ENCODE results near the gene MED29. TPM values are rescaled to one million over a fixed set of nuclear protein-coding genes. Genes with fewer than 3 reads are reported as not detected.

Gene MED29
- total RNA-seq, 1 donor from 2014 or later, result 28.2 TPM

DNA sequence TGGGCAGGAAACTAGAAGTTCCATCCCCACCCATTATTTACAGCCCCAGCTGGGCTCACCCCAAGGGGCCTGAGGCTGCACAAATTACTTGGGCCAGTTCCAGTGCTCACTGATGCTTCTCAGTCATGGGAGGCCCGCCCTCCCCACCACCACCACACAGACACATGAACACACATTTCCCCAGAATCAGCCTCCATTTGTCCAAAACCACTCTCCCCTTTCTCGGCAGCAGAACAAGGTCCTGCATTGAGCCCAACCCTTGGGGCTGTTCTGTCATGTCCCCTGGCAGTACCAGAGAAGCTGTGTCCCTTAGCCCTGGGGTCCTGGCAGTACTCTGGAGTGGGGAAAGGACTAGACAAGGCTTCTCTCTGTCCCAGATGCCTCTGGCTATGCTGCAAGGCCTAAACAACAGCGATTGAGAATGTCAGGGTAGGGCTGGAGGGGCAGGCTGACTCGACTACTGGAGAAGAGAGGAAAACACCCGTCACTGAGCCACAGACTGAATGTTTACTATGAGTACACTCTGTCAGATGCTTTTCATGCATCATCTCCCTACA is 27.2 kb upstream of the MED29 start:
- Mint-ChIP-seq H3K36me3 (peaks cover 21% of the 10 kb centered on the region), H3K9me3 (no peaks in the 10 kb centered on the region), H3K4me1 (no peaks in the 10 kb centered on the region), H3K27me3 (ENCODE audit: insufficient read depth, low read depth) (peaks cover 4% of the 10 kb centered on the region), H3K4me3 (no peak overlapping the region), H3K27ac (peak overlapping the region; percentile 21)
- no peak overlapping the region for H3K27ac ChIP-seq
- no peak for DNase-seq (ENCODE audit: low spot score)
- H4K20me1 ChIP-seq (ENCODE audit: low read depth), result peaks cover 29% of the 10 kb centered on the region
- peaks cover 4% of the 10 kb centered on the region for H3K36me3 ChIP-seq
- no peak overlapping the region for H3K4me2 ChIP-seq
- H3K4me3 ChIP-seq, result no peak overlapping the region
- no peaks in the 10 kb centered on the region for H3K79me2 ChIP-seq (ENCODE audit: low read depth)
- no peaks in the 10 kb centered on the region for H3K4me1 ChIP-seq
- H3K9me3 ChIP-seq (ENCODE audit: low read depth), result no peaks in the 10 kb centered on the region
- no peaks in the 10 kb centered on the region for H3K27me3 ChIP-seq
- TF ChIP-seq, protein P1, sequence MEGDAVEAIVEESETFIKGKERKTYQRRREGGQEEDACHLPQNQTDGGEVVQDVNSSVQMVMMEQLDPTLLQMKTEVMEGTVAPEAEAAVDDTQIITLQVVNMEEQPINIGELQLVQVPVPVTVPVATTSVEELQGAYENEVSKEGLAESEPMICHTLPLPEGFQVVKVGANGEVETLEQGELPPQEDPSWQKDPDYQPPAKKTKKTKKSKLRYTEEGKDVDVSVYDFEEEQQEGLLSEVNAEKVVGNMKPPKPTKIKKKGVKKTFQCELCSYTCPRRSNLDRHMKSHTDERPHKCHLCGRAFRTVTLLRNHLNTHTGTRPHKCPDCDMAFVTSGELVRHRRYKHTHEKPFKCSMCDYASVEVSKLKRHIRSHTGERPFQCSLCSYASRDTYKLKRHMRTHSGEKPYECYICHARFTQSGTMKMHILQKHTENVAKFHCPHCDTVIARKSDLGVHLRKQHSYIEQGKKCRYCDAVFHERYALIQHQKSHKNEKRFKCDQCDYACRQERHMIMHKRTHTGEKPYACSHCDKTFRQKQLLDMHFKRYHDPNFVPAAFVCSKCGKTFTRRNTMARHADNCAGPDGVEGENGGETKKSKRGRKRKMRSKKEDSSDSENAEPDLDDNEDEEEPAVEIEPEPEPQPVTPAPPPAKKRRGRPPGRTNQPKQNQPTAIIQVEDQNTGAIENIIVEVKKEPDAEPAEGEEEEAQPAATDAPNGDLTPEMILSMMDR (IDR thresholded peaks at IDR 0.05), result no peak
- TF ChIP-seq EZH2 (IDR thresholded peaks at IDR 0.05) (no peak), EZH2phosphoT487 (IDR thresholded peaks at IDR 0.05) (no peak)
- no peak overlapping the region for H2AFZ ChIP-seq (replicated peaks)
- no peak overlapping the region for H3K9ac ChIP-seq
- H3F3A ChIP-seq (ENCODE audit: low read depth), result no peaks in the 10 kb centered on the region

- Histone ChIP-seq H3K4me2 (no peak overlapping the region), H3K4me3 (no peak overlapping the region), H3K27me3 (no peaks in the 10 kb centered on the region), H3K9ac (no peak overlapping the region), H4K20me1 (ENCODE audit: low read depth) (peaks cover 18% of the 10 kb centered on the region), H3K79me2 (ENCODE audit: low read depth) (no peaks in the 10 kb centered on the region), H3K4me1 (no peaks in the 10 kb centered on the region), H3K36me3 (no peaks in the 10 kb centered on the region), H3K9me3 (ENCODE audit: low read depth) (no peaks in the 10 kb centered on the region), H3K27ac (no peak overlapping the region), H2AFZ (replicated peaks) (no peak overlapping the region), H3F3A (ENCODE audit: low read depth) (no peaks in the 10 kb centered on the region)
- H3K4me3 Mint-ChIP-seq, result no peak overlapping the region
- TF ChIP-seq EZH2phosphoT487 (IDR thresholded peaks at IDR 0.05) (no peak), EZH2 (IDR thresholded peaks at IDR 0.05) (no peak)
- TF ChIP-seq, protein P1 (IDR thresholded peaks at IDR 0.05), result no peak
- peaks cover 4% of the 10 kb centered on the region for H3K27me3 Mint-ChIP-seq (ENCODE audit: insufficient read depth, low read depth)
- DNase-seq (ENCODE audit: low spot score), result no peak
- H3K4me1 Mint-ChIP-seq, result no peaks in the 10 kb centered on the region
- no peaks in the 10 kb centered on the region for H3K9me3 Mint-ChIP-seq
- H3K27ac Mint-ChIP-seq, result no peak overlapping the region
- H3K36me3 Mint-ChIP-seq, result peaks cover 22% of the 10 kb centered on the region
These were observed 25.6 kb upstream of the MED29 start for GRCh38 chr19:39365531-39365930.

- Histone ChIP-seq H3K4me2 (no peak overlapping the region), H3K36me3 (no peaks in the 10 kb centered on the region), H4K20me1 (ENCODE audit: low read depth) (peaks cover 31% of the 10 kb centered on the region), H3K4me3 (no peak overlapping the region), H2AFZ (replicated peaks) (no peak overlapping the region), H3K27ac (no peak overlapping the region), H3K27me3 (no peaks in the 10 kb centered on the region), H3K9ac (no peak overlapping the region), H3F3A (ENCODE audit: low read depth) (no peaks in the 10 kb centered on the region), H3K79me2 (ENCODE audit: low read depth) (no peaks in the 10 kb centered on the region), H3K9me3 (ENCODE audit: low read depth) (no peaks in the 10 kb centered on the region), H3K4me1 (no peaks in the 10 kb centered on the region)
- DNase-seq (ENCODE audit: low spot score), result no peak
- no peaks in the 10 kb centered on the region for H3K27me3 Mint-ChIP-seq (ENCODE audit: insufficient read depth, low read depth)
- no peak overlapping the region for H3K27ac Mint-ChIP-seq
- no peaks in the 10 kb centered on the region for H3K9me3 Mint-ChIP-seq
- TF ChIP-seq, protein P1 (IDR thresholded peaks at IDR 0.05), result no peak
- TF ChIP-seq EZH2 (IDR thresholded peaks at IDR 0.05) (no peak), EZH2phosphoT487 (IDR thresholded peaks at IDR 0.05) (no peak)
- H3K4me1 Mint-ChIP-seq, result no peaks in the 10 kb centered on the region
- H3K4me3 Mint-ChIP-seq, result no peak overlapping the region
- peaks cover 32% of the 10 kb centered on the region for H3K36me3 Mint-ChIP-seq
These were observed 22.0 kb upstream of the MED29 start for GRCh38 chr19:39369200-39369599.
